ENCODE results near the gene NHLRC2. TPM values are rescaled to one million over a fixed set of nuclear protein-coding genes. Genes with fewer than 3 reads are reported as not detected.

The NHLRC2 gene
- total and polyA plus RNA-seq, 9 donors = 5.8 to 71.7 (median 43.8) TPM

DNA sequence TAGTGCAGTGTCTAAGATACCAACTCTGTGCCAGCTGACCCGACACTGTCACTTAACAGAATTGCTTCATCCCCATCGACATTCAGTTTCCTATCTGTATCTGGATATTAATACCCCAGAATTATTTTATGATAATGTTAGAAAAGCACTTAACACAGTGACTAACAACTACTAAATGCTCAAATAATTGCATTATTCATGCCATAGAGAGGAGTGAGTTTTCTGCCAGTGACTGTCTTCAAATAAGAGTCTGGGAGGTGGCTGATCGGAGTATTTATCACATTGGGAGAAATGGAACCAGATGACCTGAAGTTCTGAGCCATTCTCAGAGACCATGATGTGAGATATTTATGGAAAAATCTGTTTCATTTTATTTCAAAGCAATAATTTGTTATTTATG is 65.7 kb downstream of the NHLRC2 start:
- Histone ChIP-seq H3K4me3 (no peak overlapping the region), H3K4me1 (ENCODE audit: insufficient read depth) (no peaks in the 10 kb centered on the region), H3K9me3 (no peaks in the 10 kb centered on the region), H3K27me3 (no peaks in the 10 kb centered on the region), H3K27ac (no peak overlapping the region), H3K36me3 (no peaks in the 10 kb centered on the region)
- intact Hi-C loops (cut with DNase I) = no loop called here
- TF ChIP-seq, protein P1, sequence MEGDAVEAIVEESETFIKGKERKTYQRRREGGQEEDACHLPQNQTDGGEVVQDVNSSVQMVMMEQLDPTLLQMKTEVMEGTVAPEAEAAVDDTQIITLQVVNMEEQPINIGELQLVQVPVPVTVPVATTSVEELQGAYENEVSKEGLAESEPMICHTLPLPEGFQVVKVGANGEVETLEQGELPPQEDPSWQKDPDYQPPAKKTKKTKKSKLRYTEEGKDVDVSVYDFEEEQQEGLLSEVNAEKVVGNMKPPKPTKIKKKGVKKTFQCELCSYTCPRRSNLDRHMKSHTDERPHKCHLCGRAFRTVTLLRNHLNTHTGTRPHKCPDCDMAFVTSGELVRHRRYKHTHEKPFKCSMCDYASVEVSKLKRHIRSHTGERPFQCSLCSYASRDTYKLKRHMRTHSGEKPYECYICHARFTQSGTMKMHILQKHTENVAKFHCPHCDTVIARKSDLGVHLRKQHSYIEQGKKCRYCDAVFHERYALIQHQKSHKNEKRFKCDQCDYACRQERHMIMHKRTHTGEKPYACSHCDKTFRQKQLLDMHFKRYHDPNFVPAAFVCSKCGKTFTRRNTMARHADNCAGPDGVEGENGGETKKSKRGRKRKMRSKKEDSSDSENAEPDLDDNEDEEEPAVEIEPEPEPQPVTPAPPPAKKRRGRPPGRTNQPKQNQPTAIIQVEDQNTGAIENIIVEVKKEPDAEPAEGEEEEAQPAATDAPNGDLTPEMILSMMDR (IDR thresholded peaks at IDR 0.05) = no peak
- TF ChIP-seq EP300 (IDR thresholded peaks at IDR 0.05) (no peak), POLR2A (IDR thresholded peaks at IDR 0.05) (no peak)
- 83 to 88% (median 87%) methylated on average over 3 of the region's 3 CpGs for WGBS, 3 donors
- DNase-seq = no peak

GRCh38 chr10:113920875-113921274 is 66.4 kb downstream of the NHLRC2 start:
- intact Hi-C loops (cut with DNase I) = no loop called here
- H3K36me3 ChIP-seq = no peaks in the 10 kb centered on the region
- WGBS, 3 donors = 27 to 45% (median 38%) methylated on average over 3 of the region's 3 CpGs
- no peak for DNase-seq
- H3K27me3 ChIP-seq = no peaks in the 10 kb centered on the region
- H3K27ac ChIP-seq = no peak overlapping the region
- no peaks in the 10 kb centered on the region for H3K4me1 ChIP-seq (ENCODE audit: insufficient read depth)
- H3K9me3 ChIP-seq = no peaks in the 10 kb centered on the region
- no peak for TF ChIP-seq POLR2A (IDR thresholded peaks at IDR 0.05)
- no peak for TF ChIP-seq EP300 (IDR thresholded peaks at IDR 0.05)
- TF ChIP-seq, protein P1 (IDR thresholded peaks at IDR 0.05) = no peak
- no peak overlapping the region for H3K4me3 ChIP-seq

GRCh38 chr10:113921561-113922370 is 67.3 kb downstream of the NHLRC2 start:
- intact Hi-C loops (cut with DNase I) = no loop called here
- H3K36me3 ChIP-seq = no peaks in the 10 kb centered on the region
- H3K4me3 ChIP-seq = no peak overlapping the region
- no peak for DNase-seq
- 18 to 26% (median 21%) methylated on average over 5 of the region's 5 CpGs for WGBS, 3 donors
- no peaks in the 10 kb centered on the region for H3K9me3 ChIP-seq
- H3K27me3 ChIP-seq = no peaks in the 10 kb centered on the region
- no peak overlapping the region for H3K27ac ChIP-seq
- no peaks in the 10 kb centered on the region for H3K4me1 ChIP-seq (ENCODE audit: insufficient read depth)
- TF ChIP-seq EP300 (IDR thresholded peaks at IDR 0.05) (no peak), POLR2A (IDR thresholded peaks at IDR 0.05) (no peak)
- TF ChIP-seq, protein P1 (IDR thresholded peaks at IDR 0.05) = no peak

GRCh38 chr10:113922787-113923570 is 68.5 kb downstream of the NHLRC2 start:
- H3K4me1 ChIP-seq (ENCODE audit: insufficient read depth) = no peaks in the 10 kb centered on the region
- intact Hi-C loops (cut with DNase I) = no loop called here
- H3K36me3 ChIP-seq = no peaks in the 10 kb centered on the region
- H3K9me3 ChIP-seq = no peaks in the 10 kb centered on the region
- DNase-seq = no peak
- TF ChIP-seq POLR2A (IDR thresholded peaks at IDR 0.05) (no peak), EP300 (IDR thresholded peaks at IDR 0.05) (no peak)
- TF ChIP-seq, protein P1 (IDR thresholded peaks at IDR 0.05) = no peak
- no peaks in the 10 kb centered on the region for H3K27me3 ChIP-seq
- no peak overlapping the region for H3K27ac ChIP-seq
- H3K4me3 ChIP-seq = no peak overlapping the region
- 32 to 39% (median 35%) methylated on average over 8 of the region's 8 CpGs for WGBS, 3 donors

Measured in ovary (tissue), 9 donors.